ENCODE measurements around the gene TBX19.
"Not testable (repeated sequence)": the region's sequence is repeated elsewhere in the genome, so short reads cannot be mapped to it uniquely, and the experiment has no call there.

The TBX19 gene

DNA sequence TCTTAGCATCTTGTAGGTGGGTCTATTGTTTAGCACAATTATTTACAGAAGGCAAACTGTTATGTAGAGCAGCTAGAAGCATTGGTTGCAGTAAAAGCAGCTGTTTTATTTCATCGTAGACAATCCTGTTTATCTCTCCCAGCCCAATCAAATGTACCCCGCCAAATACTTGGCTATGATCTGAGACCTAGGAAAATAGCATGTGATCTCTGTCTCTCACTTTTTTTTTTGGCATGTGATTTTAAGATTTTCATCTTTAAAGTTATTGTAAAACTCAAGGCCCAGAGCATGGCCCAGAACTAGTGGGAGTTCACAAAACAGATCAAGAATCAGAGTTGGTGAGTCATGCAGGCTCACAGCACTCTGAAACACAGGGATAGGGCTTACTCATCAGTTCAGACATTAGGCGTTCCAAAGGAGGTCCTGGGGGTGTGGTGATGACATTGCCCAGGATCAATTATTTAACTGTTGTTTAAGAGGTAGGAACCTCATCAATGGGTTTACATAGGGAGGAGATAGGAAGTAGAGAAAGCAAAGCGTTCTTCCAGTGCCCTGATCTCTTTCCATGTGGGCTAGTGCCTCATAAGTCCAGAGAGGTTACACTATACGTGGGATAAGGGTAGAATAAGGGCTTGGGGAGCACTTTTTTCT is 40.2 kb downstream of the TBX19 start:
- peak in 1 of 5 donors; percentile 23 for DNase-seq

DNA sequence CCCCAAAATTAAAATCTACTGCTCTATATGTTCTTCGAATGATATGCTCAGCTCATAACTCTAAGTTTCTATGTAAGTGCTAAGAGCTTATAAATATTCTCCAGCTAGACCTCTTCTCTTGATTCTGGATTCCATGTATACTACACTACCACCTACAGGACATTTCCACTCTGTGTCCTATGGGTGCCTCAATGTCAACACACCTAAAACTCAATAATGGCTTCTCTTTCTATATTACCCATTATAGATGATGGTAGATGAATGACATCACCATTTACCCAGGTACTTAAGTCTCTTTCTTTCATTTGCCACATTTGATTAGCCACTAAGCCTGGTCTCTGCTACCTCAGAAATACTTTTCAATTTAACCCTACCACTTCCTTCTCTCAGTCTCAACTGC is 41.3 kb downstream of the TBX19 start:
- DNase-seq = peak in 1 of 5 donors; percentile 43

DNA sequence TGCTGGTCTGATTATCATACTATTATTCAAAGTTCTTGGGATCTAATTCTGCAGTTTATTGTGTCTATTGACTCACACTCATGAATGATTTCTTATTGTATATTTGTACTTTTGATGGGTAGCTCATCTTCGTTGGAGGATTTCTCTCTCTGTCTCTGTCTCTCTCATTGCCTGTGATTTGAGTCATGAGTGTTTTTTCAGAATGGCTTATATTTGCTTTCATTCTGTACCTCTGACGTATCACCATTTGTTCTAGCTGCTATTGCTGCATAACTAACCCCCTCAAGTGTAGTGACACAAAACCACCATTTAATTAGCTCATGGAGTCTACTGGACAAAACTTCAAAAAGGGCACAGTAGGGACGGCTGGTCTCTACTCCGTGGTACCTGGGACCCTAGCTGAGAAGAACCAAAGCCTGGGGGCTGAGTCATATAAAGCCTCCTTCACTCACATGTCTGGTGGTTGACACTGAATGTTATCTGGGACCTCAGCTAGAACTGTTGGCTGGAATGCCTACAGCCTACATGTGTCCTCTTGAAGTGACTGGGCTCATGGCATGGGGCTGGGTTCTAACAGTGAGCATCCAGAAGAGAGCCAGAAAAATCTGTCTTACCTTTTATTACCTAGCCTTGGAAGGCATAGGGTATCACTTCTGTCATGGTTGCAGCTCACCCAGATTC is 44.2 kb downstream of the TBX19 start:
- peak in 1 of 5 donors; percentile 23 for DNase-seq

DNA sequence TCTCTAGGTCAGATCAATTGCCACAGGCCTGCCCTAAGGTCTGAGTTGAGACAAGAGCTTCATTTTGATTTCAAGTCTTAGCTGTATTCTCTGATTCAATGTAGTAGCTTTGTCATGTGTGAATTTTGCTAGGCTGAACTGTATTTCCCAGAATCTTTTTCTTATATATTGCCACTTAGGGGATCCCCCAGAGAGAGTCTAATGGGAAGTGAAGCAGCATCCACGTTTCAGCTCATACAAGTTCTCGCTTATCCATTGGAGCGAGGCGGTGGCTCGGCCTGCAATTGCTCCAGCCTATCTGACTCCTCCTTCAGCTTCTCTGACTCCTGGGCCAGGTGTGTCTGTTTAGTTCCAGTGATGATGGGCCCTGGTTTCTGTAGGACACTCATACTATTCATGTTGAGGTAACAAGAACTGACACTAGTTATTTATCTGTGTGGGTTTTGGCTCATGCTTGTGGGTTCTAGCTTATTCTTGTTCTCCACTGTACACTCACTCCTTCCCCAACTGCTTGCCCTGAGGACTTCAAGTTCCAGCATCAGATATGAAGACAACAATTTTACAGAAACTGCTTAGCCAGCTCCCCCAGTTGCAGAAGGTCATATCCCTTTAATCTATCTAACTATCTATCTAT is 48.2 kb downstream of the TBX19 start:
- no peak for DNase-seq

DNA sequence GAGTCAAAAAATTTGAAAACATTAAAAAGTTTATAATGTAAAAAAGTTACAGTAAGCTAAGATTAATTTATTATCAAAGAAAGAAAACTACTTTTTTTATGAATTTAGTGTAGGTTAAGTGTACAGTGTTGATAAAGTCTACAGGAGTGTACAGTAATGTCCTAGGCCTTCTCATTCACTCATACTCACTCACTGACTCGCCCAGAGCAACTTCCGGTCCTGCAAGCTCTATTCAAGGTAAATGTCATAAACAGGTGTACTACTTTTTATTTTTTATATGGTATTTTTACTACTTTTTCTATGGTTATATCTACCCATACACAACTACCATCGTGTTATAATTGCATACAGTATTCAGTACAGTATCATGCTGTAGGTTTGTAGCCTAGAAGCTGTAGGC is 49.6 kb downstream of the TBX19 start:
- DNase-seq = no peak

DNA sequence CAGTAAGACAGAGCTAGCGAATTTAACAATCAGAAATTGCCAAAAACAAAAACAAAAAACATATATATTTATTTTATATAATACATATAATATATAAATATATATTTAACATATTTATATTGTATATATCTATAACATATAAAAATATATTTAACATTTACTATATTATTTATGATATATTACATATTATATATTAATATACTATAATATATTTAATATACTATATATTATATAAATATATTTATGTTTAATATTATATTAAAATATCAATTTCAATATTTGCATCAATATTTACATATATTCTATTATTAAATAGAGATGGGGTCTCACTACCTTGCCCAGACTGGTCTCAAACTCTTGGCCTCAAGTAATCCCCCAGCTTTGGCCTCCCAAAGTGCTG is 50.9 kb downstream of the TBX19 start:
- no peak for DNase-seq

DNA sequence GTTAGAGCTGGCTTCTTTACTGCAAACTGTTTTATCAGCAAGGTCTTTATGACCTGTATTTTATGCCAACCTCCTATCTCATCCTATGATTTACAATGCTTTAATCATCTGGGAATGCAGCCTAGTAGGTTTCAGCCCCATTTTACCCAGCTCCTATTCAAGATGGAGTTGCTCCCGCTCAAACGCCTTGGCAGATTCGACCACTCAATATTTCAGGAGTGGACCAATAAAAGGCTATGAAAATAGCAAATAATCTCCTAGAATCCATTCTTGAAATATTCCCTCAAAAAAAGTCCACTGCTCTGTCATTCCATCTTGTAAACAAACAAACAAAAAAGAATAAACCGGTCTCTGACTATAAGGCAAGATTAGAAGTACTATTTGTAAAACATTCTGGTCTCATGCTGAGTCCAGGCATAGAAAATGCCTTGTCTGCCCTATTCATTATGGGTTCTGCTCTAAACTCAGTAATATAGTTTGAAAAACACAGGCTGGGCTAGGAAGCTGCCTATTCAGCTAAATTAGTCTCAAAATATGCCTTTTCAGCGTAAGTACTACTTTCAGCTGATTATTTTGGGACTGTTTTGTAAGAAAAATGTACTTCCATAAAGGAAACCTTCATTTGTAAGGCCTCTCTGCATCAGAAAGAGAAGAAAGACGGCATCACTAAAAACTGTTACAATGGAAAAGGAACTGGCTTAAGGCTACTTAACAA is 53.0 kb downstream of the TBX19 start:
- no peak for DNase-seq

DNA sequence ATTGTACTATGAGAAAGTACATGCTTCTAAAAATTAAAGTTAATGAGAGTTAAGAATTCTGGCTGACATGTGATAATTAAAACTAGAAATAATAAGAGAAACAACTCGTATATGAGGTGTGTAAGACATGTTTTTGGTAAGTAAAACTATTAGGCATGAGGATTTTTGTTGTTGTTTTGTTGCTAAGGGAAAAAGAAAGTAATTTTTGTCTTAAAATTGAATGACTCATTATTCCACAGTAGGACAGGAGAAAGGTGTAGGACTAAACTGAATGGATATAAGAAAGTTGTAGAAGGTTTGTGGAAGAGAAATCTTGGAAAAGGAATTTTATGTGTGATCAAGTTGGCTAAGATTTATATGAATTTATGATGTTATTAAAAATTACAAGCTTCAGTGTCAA is 54.8 kb downstream of the TBX19 start:
- no peak for DNase-seq

DNA sequence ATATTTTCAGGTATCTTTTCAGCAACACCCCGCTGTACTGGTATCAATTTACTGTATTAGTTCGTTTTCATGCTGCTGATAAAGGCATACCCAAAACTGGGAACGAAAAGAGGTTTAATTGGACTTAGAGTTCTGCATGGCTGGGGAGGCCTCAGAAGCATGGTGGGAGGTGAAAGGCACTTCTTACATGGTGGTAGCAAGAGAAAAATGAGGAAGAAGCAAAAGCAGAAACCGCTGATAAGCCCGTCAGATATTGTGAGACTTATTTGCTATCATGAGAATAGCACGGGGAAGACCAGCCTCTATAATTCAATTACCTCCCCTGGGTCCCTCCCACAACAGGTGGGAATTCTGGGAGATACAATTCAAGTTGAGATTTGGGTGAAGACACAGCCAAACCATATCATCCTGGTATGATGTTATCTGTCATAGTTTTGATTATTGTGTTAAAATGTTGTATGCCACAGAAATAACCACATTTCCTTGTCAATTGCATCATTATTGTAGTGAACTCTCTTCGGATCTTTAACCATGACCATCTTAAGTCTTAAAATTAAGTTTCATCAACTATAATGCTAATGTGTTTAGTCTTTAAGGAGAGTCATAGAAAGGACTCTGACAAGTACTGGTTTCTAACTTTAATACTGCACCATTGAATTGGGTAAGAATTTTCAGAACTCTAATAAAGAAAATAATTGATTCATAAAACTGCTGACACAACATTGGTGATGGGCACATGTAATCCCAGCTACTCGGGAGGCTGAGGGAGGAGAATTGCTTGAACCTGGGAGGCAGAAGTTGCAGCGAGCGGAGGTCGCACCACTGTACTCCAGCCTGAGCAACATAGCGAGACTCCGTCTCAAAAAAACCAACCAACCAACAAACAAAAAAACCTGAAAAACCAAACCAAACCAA is 58.2 kb downstream of the TBX19 start:
- DNase-seq = no peak

DNA sequence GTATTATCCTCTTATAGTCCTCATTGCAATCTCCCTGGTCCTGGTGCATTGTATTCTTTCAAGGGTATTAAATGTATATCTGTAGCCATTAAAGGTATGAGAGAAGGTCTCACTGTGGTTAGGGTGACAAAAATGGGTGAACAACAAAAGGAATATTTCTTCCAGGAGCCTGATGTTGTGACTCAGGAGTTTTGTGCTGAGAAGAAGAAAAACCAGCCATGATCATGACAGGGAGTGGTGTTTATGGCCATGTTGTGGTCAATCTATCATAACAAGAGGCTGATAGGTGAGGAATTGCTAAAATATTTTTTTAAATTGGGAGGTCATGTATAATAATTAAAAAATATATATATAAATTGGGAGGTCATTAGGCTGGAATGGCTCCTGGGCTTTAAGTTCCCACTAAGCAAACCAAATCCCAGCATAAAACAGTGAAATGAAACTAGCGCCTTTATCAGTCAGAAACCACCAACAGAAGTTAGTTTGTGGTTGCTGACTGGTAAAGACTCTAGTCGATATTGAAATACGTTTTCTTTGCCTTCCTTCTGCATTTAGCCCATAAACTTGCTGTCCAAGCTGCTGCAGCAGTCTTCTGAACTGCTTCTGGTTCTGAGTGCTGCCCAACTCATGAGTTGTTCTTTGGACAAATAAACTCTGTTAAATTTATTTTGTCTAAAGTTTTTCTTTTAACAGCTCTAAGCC is 60.3 kb downstream of the TBX19 start:
- DNase-seq = peak in 1 of 5 donors; percentile 72

DNA sequence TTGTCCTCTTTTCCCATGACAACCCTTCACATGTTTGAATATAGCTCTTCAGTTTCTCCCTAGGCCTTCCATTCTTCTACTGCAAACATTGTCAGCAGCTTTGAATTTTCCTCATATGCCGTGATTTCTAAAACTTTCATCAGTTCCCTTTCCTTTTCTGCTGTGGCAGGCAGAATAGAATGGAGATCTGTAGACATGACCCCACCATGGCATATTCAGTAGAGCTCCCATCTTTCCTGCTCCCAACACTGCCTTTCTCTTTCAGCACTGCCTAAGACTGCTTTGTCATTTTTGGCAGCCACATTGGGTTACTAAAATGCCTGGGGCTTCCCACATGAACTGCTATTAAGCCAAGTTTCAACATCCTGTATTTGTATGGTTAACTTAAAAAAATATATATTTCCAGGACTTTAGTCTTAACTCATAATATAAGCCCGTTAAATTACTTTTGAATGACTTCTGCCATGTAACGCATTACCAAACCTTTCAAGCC is 60.9 kb downstream of the TBX19 start:
- no peak for DNase-seq

DNA sequence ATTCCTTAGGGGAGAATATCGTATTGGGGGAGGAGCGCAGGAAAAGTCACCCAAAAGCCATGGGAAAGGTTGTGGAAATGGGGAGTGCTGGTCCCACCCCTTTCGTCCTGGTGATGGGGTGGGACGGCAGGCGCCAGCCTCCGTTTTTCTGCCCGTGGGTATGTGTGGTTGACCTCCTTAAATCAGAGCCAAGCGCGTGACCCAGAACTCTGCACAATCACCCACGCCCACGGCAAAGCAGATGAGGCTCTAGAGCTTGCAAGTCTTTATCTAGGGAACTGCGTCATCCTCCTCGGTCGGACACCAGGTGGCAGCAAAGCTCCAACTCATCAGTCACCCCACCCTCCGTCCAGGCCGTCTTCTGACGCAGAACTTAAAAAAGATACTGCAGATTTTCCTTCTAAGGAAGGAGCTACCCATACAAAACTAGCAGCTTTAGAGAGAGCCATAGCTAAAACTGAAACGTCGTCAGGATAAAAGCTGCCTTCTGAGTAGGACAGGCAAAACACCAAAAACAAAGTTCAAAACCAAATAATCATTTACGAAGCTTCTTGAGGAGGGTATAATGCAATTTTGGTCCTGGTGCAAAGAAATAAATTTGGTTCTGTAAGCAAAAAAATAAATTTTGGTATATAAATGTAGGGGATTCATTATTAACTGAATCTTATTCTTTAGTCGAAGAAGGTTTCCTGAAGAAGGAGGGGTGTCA is 62.0 kb downstream of the TBX19 start:
- peak; percentile 68 to 91 (median 80) for DNase-seq

DNA sequence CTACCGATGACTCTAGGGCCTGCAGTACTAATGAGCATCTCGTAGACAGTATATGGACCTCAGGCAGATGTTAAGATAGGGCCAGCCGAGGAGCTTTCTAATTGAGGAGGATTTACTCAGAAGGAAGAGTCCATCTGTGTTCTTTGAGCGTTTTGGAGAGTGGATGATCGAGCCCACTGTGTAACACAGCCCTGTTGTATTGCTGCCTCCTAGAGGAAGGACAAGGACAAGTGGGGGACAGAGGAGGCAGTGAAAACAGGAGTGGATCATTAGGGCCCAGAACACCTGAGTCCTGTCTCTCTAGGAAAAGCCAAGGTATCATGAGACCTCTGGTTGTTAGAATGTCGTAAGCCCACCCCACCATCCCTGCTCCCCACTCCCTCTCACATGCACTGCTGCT is 62.9 kb downstream of the TBX19 start:
- no peak for DNase-seq

DNA sequence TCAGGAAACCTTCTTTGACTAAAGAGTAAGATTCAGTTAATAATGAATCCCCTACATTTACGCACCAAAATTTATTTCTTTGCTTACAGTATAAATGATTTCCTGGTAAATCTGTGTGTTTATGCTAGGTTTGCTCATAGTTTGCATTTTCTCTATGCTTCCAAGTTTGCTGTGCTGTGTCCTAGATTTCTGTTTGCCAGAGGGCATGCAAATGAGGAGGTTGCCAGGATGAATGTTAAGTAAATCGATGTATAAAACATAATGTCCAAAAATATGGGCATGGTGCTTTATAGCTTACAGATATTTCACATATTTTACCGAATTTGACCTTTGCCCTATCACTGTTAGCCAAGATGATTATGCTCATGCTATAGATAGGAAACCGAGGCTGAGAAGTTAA is 63.8 kb downstream of the TBX19 start:
- DNase-seq = no peak

DNA sequence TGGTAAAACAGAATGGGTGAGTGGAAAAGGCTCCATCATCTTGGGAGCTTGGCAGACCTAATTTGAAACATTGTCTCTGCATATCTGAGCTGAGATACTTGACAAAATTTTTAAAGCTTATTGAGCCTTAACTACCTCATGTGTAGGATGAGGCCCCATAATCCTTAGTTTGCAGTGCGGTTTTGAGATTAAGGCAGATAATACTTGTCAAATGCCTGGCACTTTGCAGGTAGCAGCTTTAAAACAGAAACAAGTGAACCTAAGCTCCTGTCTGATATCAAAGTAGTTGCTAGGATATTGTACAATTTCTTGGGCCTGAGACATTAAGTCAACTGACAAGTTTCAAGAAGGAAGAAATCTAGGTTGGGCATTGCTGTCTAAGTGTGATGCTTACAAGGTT is 65.3 kb downstream of the TBX19 start:
- no peak for DNase-seq

DNA sequence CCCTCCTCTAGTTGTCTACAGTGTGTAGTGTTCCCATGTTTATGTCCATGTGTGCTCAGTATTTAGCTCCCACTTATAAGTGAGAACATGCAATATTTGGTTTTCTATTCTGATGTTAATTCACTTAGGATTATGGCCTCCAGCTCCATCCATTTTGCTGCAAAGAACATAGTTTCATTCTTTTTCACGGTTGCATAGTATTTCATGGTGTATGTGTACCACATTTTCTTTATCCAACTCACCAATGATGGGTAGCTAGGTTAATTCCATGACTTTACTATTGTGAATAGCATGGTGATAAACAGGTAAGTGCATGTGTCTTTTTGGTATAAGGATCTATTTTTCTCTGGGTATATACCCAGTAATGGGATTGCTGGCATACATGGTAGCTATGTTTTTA is 67.0 kb downstream of the TBX19 start:
- DNase-seq = no peak

DNA sequence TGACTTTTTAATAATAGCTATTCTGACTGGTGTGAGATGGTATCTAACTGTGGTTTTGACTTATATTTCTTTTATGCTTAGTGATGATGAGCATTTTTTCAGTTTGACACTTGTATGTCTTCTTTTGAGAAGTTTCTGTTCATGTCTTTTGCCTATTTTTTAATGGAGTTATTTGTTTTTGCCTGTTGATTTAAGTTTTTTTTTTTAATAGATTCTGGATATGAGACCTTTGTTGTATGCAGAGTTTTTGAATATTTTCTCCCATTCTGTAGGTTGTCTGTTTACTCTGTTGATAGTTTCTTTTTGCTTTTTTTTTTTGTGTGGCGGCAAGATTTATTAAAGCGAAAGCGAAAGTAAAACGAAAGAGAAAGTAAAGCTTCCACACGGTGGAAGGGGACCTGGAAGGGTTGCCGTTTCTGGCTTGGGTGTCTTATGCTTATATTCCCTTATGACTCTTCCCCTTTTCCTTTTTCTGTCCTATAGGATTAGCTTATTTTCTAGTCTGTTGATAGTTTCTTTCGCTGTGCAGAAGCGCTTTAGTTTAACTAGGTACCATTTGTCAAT is 67.6 kb downstream of the TBX19 start:
- peak in 2 of 5 donors; percentile 12 to 64 for DNase-seq

DNA sequence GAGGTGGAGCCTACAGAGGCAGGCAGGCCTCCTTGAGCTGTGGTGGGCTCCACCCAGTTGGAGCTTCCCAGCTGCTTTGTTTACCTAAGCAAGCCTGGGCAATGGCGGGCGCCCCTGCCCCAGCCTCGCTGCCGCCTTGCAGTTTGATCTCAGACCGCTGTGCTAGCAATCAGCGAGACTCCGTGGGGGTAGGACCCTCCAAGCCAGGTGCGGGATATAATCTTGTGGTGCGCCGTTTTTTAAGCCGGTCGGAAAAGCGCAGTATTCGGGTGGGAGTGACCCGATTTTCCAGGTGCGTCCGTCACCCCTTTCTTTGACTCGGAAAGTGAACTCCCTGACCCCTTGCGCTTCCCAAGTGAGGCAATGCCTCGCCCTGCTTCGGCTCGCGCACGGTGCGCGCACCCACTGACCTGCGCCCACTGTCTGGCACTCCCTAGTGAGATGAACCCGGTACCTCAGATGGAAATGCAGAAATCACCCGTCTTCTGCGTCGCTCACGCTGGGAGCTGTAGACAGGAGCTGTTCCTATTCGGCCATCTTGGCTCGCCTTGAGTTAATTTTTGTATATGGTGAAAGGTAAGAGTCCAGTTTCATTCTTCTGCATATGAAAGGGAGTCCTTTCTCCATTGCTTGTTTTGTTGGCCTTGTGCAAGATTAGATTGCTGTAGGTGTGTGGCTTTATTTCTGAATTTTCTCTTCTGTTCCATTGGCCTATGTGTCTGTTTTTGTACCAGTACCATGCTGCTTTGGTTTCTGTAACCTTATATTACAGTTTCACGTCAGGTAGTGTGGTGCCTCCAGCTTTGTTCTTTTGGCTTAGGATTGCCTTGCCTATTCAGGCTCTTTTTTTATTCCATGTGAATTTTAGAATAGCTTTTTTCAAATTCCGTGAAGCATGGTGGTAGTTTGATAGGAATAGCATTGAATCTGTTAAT is 73.9 kb downstream of the TBX19 start:
- DNase-seq = not testable (repeated sequence)

Data from T-helper 1 cell (primary cell).